ENCODE results near the gene CNTRL.

CNTRL gene

DNA sequence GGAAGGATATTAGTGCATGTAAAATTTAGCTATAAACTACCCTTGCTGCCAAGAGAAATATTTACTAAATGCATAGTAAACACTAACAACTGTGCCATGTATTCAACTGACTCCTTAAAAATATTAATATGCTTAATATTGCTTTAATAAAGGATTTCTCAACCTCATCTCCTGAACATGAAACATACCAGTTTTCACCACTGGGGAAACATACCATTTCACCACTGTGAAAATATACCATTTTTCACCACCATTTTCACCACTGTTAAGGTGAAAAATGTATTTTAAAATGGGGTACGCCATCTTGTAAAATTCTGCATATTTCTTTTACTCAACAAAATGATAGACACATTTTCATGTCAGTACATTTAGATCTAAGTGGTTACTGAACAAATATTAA lies 122.4 kb downstream of the CNTRL start:
- no peak for DNase-seq (ENCODE audit: extremely low read depth, low read depth)
- no peak overlapping the region for H3K4me3 ChIP-seq (replicated peaks; ENCODE audit: low read depth, low read length)
- no peak for TF ChIP-seq CTCF (IDR thresholded peaks at IDR 0.05; ENCODE audit: low read depth, low read length, missing control alignments)

DNA sequence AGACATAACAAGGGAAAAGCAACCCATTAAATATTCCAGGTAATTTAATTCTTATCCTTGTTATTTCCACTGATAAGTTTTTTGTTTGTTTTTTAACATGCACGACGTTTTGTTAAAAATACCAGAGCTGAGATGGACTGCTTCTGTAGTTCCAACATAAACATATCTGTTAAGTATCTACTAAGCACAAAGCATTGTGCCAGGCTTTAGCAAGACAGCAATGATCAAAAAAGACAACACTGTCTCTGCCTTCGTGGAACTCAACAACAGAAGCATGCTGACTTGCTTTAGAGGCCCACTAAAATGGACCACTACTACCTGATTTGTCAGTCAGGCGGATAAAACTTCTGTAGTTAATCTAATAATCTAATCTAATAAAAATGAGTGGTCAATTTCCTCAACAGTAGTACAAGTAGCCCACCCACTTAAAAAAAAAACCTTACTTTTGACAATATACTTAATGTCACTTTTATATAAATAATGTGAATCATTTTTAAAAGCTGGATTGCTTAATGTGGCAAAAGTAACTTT lies 123.8 kb downstream of the CNTRL start:
- peak overlapping the region; percentile 18; the same call in 1 of the 2 replicates for H3K4me3 ChIP-seq (replicated peaks; ENCODE audit: low read depth, low read length)
- DNase-seq (ENCODE audit: extremely low read depth, low read depth), result no peak
- TF ChIP-seq CTCF (IDR thresholded peaks at IDR 0.05; ENCODE audit: low read depth, low read length, missing control alignments), result no peak

GRCh38 chr9:121199921-121200320 lies 125.2 kb downstream of the CNTRL start:
- TF ChIP-seq CTCF (IDR thresholded peaks at IDR 0.05; ENCODE audit: low read depth, low read length, missing control alignments), result no peak
- DNase-seq (ENCODE audit: extremely low read depth, low read depth), result no peak
- H3K4me3 ChIP-seq (replicated peaks; ENCODE audit: low read depth, low read length), result peak overlapping the region; percentile 90

GRCh38 chr9:121200356-121200755 lies 125.6 kb downstream of the CNTRL start:
- H3K4me3 ChIP-seq (replicated peaks; ENCODE audit: low read depth, low read length), result peak overlapping the region; percentile 90
- no peak for TF ChIP-seq CTCF (IDR thresholded peaks at IDR 0.05; ENCODE audit: low read depth, low read length, missing control alignments)
- DNase-seq (ENCODE audit: extremely low read depth, low read depth), result no peak

DNA sequence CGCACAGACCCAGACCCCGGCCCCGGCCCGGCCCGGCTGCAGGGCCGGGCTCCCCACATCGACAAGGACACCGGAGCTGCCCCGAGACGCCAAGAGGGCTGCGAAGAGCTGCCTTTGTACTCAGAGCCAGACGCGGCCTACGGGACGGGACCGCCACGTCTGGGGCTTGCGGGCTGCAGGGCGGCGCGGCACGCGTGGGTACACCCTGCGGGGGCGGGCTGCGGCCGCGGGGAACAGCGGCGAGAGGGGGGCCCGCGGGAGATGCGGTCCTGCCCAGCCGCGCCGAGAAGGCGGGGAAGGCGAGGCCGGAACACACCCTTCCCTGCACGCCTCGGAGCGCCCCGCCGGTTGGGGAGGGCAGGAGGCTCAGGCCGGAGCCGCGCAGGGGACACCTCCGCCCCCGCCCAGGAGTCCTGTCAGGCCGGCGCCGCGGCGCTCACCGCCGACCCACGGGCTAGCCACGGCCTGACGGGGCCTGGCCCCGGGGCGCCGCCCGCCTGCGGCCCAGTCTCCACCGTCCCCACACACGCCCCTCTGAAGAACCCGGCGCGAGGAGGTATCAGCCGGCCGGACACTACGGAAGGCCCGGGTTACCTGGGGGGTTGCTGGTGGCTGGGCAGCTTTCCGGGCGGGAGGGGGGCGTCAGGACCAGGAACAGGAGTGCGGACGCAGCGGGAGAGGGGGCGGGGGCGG lies 126.4 kb downstream of the CNTRL start:
- no peak for TF ChIP-seq CTCF (IDR thresholded peaks at IDR 0.05; ENCODE audit: low read depth, low read length, missing control alignments)
- peak overlapping the region; percentile 90 for H3K4me3 ChIP-seq (replicated peaks; ENCODE audit: low read depth, low read length)
- DNase-seq (ENCODE audit: extremely low read depth, low read depth), result no peak

DNA sequence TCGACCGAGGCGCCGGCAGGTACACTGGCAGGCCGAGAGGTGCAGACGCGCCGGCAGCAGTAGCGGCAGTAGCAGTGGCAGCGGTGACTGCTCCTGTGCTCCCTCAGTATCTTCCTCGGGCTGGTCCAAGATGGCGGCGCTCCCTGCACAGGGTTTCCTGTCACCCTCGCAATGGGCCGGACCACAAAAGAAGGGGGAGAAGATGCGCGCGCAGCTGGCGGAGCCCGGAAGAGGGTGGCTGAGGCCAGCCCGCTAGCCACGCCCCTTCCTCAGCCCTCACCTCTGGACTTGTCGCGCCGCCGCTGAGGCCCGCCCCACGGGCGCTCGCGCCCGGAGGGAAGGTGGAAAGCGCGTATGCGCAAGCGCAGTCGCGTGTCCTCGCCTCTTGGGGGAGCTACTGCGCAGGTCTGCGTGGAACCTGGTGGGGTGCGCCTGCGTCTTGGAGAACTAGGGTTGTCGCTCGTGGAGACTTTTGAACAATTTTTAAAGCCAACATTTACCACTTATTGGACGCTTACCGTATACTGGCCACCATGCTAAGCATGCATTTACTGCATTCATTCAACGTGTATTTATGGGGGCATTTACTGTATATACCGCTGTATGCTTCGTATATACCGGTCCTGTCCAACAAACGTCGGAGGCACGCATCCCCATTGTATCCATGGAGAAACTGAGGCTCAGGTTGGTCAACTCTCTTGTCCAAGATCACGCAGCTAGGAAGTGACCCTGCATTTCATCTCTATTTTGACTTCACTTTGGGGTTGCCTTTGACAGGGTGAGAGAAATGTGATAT lies 127.2 kb downstream of the CNTRL start, which contains the start of gene RAB14:
Gene RAB14 (minus strand): TSS at position 132 of the 796 bp plus-strand sequence. CDS start 8,457 bp downstream, outside the sequence.
- DNase-seq (ENCODE audit: extremely low read depth, low read depth), result peak; percentile 94
- H3K4me3 ChIP-seq (replicated peaks; ENCODE audit: low read depth, low read length), result peak within 1 kb of the TSS; percentile 90
- peak; percentile 56 for TF ChIP-seq CTCF (IDR thresholded peaks at IDR 0.05; ENCODE audit: low read depth, low read length, missing control alignments)
